ENCODE measurements around the gene MMAB. TPM values are rescaled to one million over a fixed set of nuclear protein-coding genes. Genes with fewer than 3 reads are reported as not detected.

Gene MMAB
- total RNA-seq, 1 donor, result 34.4 TPM

DNA sequence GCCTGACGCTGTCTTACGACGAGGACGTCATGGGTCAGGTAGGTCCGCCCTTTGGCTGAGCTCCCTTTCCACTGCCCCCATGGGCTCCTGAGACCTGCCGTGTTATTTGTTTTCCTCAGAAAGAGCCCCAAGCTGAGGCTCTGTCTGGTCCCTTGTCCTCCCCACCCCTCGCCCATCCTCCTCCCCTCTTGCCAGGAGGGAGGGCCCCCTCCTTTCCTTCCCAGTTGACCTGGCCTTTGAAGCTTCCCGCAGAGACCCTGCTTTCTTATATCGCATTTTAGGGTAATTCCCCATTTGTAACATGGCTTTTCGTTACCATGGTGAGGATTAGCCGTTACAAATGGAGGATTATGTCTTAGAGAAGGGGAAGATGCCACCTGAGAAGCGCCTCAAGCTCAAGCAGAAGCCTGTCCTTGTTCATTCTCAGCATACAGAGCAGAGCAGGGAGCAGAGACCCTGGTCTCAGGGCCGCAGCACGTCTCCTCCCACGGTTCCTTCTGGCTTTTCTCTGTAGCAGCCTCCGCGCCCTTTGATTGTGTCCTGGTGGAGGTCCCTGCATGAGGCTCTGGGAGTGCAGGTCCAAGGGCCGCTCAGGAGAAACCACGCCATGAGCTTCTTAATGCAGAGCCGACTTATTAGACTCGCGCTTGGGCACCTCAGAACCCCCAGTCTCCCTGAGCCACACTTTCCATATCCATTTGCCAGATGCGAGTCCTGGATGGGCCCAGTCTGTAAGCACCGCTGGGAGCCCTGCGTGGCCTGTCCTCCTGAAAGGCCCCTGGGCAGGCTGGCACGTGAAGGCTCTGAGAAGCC is 48.6 kb downstream of the MMAB start:
- H3K4me2 ChIP-seq (ENCODE audit: insufficient read depth, low read length), result no peak overlapping the region
- no peak overlapping the region for H3K4me3 ChIP-seq (ENCODE audit: insufficient read depth, low read length)
- no peak overlapping the region for H3K27ac ChIP-seq (ENCODE audit: low read depth, low read length)
- no peak overlapping the region for H2AFZ ChIP-seq (ENCODE audit: low read length)
- no peak for DNase-seq (ENCODE audit: insufficient read length, low spot score, missing footprints)
- TF ChIP-seq, protein P1, sequence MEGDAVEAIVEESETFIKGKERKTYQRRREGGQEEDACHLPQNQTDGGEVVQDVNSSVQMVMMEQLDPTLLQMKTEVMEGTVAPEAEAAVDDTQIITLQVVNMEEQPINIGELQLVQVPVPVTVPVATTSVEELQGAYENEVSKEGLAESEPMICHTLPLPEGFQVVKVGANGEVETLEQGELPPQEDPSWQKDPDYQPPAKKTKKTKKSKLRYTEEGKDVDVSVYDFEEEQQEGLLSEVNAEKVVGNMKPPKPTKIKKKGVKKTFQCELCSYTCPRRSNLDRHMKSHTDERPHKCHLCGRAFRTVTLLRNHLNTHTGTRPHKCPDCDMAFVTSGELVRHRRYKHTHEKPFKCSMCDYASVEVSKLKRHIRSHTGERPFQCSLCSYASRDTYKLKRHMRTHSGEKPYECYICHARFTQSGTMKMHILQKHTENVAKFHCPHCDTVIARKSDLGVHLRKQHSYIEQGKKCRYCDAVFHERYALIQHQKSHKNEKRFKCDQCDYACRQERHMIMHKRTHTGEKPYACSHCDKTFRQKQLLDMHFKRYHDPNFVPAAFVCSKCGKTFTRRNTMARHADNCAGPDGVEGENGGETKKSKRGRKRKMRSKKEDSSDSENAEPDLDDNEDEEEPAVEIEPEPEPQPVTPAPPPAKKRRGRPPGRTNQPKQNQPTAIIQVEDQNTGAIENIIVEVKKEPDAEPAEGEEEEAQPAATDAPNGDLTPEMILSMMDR (IDR thresholded peaks at IDR 0.05; ENCODE audit: extremely low read depth, low read depth, low read length), result no peak
- H4K20me1 ChIP-seq (ENCODE audit: insufficient read depth, low read length), result no peaks in the 10 kb centered on the region
- no peaks in the 10 kb centered on the region for H3K9me3 ChIP-seq (ENCODE audit: low read depth, low read length)
- peaks cover 3% of the 10 kb centered on the region for H3K4me1 ChIP-seq (ENCODE audit: insufficient read depth, low read length)
- H3K27me3 ChIP-seq (ENCODE audit: insufficient read depth, low read length), result no peaks in the 10 kb centered on the region
- H3K36me3 ChIP-seq (ENCODE audit: insufficient read depth, low read length), result peaks cover 51% of the 10 kb centered on the region
- H3K79me2 ChIP-seq (ENCODE audit: insufficient read depth, low read length), result no peaks in the 10 kb centered on the region

GRCh38 chr12:109523504-109523903 is 49.8 kb downstream of the MMAB start:
- no peaks in the 10 kb centered on the region for H3K79me2 ChIP-seq (ENCODE audit: insufficient read depth, low read length)
- no peak overlapping the region for H2AFZ ChIP-seq (ENCODE audit: low read length)
- peaks cover 15% of the 10 kb centered on the region for H3K4me1 ChIP-seq (ENCODE audit: insufficient read depth, low read length)
- no peak overlapping the region for H3K27ac ChIP-seq (ENCODE audit: low read depth, low read length)
- no peaks in the 10 kb centered on the region for H4K20me1 ChIP-seq (ENCODE audit: insufficient read depth, low read length)
- H3K36me3 ChIP-seq (ENCODE audit: insufficient read depth, low read length), result peaks cover 48% of the 10 kb centered on the region
- no peak overlapping the region for H3K4me2 ChIP-seq (ENCODE audit: insufficient read depth, low read length)
- TF ChIP-seq, protein P1 (IDR thresholded peaks at IDR 0.05; ENCODE audit: extremely low read depth, low read depth, low read length), result no peak
- no peak overlapping the region for H3K4me3 ChIP-seq (ENCODE audit: insufficient read depth, low read length)
- no peaks in the 10 kb centered on the region for H3K27me3 ChIP-seq (ENCODE audit: insufficient read depth, low read length)
- no peak for DNase-seq (ENCODE audit: insufficient read length, low spot score, missing footprints)
- H3K9me3 ChIP-seq (ENCODE audit: low read depth, low read length), result no peaks in the 10 kb centered on the region

- peaks cover 17% of the 10 kb centered on the region for H3K4me1 ChIP-seq (ENCODE audit: insufficient read depth, low read length)
- no peak overlapping the region for H3K27ac ChIP-seq (ENCODE audit: low read depth, low read length)
- H2AFZ ChIP-seq (ENCODE audit: low read length), result no peak overlapping the region
- H4K20me1 ChIP-seq (ENCODE audit: insufficient read depth, low read length), result no peaks in the 10 kb centered on the region
- peaks cover 52% of the 10 kb centered on the region for H3K36me3 ChIP-seq (ENCODE audit: insufficient read depth, low read length)
- no peak overlapping the region for H3K4me3 ChIP-seq (ENCODE audit: insufficient read depth, low read length)
- H3K4me2 ChIP-seq (ENCODE audit: insufficient read depth, low read length), result no peak overlapping the region
- no peaks in the 10 kb centered on the region for H3K27me3 ChIP-seq (ENCODE audit: insufficient read depth, low read length)
- DNase-seq (ENCODE audit: insufficient read length, low spot score, missing footprints), result no peak
- H3K79me2 ChIP-seq (ENCODE audit: insufficient read depth, low read length), result no peaks in the 10 kb centered on the region
- H3K9me3 ChIP-seq (ENCODE audit: low read depth, low read length), result no peaks in the 10 kb centered on the region
- TF ChIP-seq, protein P1 (IDR thresholded peaks at IDR 0.05; ENCODE audit: extremely low read depth, low read depth, low read length), result no peak
Measured at GRCh38 chr12:109523071-109523470, 50.2 kb downstream of the MMAB start.

- Histone ChIP-seq H3K9me3 (ENCODE audit: low read depth, low read length) (no peaks in the 10 kb centered on the region), H3K36me3 (ENCODE audit: insufficient read depth, low read length) (peaks cover 59% of the 10 kb centered on the region)
Measured at GRCh38 chr12:109521831-109522230, 51.5 kb downstream of the MMAB start.

More at GRCh38 chr12:109521831-109522230, 51.5 kb downstream of the MMAB start:
- H3K4me2 ChIP-seq (ENCODE audit: insufficient read depth, low read length), result no peak overlapping the region
- H3K27ac ChIP-seq (ENCODE audit: low read depth, low read length), result no peak overlapping the region
- TF ChIP-seq, protein P1 (IDR thresholded peaks at IDR 0.05; ENCODE audit: extremely low read depth, low read depth, low read length), result no peak
- DNase-seq (ENCODE audit: insufficient read length, low spot score, missing footprints), result no peak
- H2AFZ ChIP-seq (ENCODE audit: low read length), result no peak overlapping the region
- no peaks in the 10 kb centered on the region for H3K79me2 ChIP-seq (ENCODE audit: insufficient read depth, low read length)
- no peaks in the 10 kb centered on the region for H3K27me3 ChIP-seq (ENCODE audit: insufficient read depth, low read length)
- H3K4me3 ChIP-seq (ENCODE audit: insufficient read depth, low read length), result no peak overlapping the region
- peaks cover 17% of the 10 kb centered on the region for H3K4me1 ChIP-seq (ENCODE audit: insufficient read depth, low read length)
- no peaks in the 10 kb centered on the region for H4K20me1 ChIP-seq (ENCODE audit: insufficient read depth, low read length)
